DMS114 treated with DMSO at 0.1 percent for 48 hours (cell line): Measurements from ENCODE around the gene PTPRG.

Experiments
- DNase-seq: peaks from one replicate; lab custom pipeline; 2025; ENCODE audit not compliant: unreplicated experiment; lab: John Stamatoyannopoulos, UW

The PTPRG gene

DNA sequence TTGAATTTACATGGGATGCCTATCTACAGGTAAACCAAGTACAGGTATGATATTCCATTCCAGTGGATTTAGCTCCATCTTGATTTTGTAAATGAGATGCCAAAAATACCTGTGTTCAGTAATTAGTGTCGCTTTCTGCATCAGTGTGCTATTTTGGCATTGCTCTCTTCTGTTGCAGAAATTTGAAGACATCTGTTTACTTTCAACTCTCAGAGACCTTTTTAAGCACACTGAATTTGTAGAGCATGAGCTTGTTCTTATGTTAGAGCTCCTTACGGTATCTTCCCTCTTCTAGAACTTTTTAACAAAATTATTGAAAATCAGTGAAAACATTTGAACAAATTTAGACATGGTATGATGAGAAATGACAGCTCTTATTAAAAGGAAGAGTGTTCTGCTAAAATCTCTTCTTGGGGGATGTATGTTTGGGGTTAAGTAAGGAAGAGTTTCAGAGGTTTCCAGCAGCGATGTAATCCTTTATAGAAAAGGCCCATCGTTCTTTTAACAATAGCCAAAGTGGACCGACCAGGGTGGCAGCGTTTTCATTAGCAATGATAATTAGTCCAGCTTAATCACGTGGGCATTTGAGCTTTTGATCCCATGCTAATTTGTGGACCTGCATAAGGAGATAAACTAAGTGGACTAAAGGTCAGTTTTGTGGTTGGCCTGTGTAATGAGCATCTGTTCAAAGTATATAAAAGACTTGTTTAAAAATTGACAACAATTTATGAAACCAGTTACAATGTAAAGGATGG lies 385.4 kb downstream of the PTPRG start:
- DNase-seq: no peak

DNA sequence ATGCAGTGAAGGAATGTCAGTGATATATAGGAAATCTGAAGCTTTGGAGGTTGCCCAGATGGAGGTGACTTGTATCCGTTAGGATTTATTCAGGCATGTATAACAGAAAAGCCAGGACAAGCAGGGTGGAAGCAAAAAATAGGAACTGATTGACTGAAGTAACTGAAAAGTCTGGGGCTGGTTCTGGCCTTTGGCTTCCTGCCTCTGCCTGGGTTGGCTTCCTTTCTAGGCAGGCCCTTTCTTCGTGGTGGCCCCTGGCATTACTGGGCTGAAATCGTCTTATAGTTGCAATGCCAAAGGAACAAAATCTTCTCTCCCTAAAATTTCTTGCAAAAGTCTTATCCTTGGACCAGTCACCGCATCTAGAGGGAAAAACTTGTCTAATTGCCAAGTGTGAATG lies 386.1 kb downstream of the PTPRG start:
- no peak for DNase-seq

DNA sequence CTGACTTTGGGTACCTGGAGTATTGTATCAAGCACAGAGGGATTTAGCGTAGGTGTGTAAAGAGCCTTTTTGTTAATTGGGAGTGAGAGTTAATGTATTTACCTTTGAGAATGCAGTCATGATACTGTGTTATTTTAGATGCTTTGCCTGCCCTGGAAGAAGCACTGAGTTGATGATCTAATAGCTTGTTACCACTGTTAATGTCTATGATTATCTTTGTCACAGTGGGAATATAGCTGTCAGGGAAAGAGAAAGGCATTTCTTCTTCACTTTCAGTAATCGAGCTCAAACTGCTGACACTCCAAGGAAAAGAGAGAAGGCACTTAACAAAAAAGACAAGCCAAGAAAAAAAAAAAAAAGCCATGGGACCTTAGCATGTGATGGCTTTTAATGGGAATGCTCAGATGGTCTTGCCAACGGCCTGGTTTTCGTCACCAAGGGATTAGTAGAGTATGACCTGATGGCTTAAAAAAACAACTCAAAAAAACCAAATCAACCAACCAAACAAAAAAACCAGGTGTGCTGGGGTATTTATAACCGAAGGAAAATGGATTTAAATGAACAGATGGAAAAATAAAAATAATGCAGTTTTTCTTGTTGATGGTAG lies 387.4 kb downstream of the PTPRG start:
- no peak for DNase-seq

DNA sequence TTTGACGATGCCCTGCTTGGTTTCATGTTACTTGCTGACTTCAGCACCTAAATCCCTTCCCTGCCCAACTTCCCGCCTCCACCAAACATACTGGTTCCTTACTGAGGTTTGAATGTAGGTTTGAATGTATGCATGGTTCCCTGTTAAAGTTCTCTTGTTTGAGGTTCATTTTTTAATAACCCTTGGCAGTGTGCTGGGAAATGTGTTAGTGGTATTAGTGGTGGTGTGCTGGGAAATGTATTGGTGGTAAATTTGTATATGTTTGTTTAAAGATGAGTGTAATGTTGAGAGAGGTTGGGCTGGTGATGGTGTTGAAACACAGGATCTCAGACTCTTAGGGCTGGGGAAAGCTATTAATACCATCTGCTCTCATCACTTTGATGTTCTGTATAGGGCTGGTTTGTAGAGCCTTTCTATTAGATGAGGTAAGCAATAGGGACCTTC lies 392.7 kb downstream of the PTPRG start:
- DNase-seq: no peak

DNA sequence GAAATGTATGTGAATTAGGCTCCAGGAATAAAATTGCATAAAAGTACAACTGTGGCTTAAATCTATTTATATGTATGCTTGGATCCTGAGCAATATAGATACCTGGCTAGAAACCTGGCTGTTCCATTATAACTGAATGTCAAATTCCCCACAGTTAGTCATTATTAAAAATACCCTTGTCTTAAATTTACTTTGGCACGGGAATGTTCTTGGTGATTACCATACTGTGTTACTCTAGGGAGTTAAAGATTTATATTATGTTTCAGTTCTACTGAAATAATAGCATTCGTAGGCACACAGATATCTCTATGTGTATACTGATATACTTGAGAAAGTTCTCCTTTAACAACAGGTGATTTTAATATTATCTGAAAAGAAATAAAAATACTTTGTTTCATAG lies 394.1 kb downstream of the PTPRG start:
- DNase-seq: no peak

DNA sequence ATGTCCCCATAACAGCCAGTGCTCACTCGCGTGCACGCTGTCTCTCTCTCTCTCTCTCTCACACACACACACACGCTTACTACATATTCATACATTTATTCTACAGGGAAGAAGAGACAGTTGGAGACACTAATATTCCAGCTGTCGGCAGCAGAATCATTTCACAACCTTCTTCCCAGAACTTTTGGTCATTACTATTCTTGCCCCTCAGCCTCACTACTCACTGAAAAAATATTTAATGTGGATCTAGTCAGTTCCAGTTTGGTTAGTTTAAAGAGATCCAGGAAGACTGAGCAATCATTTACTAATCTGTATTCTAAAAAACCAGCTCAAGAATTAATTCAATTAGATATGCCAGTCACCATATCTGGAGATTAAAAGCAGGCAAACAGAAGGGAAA lies 394.9 kb downstream of the PTPRG start:
- no peak for DNase-seq

DNA sequence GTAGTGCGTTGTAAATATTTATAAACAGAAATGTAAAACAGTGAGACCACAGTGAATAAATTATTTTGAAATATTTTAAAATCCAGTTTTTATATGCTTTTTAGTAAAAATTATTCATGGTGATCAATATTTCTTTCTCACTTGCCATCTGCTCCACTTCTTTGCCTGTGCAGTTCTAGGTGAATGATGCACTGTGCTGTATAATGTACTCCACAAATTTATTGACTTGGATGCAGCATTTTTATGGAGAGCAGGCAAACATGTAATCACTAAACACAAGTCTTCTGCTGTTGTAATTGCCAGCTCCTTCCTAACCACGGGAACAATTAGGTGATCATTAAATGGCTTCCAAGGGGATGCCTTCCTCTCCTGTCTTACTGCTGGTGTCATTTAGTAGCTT lies 395.9 kb downstream of the PTPRG start:
- no peak for DNase-seq

DNA sequence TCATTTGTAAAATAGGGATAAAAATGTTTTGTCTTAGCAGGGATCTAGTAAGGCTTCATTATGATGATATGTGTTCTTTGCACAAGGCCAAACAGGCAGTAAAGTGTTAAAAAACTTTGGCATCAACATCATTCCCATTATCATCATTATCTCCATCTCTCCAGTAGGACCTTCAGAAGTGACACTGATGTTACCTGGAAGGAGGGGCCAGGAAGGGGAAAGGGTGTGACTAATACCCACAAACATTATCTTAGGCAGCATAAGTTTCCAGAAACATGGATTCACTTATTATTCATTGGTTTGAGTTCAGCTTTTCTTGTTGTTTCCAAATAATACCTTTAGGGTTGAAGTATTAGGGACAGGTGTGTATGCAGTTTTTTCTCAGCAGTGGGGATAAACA lies 399.6 kb downstream of the PTPRG start:
- DNase-seq: no peak

DNA sequence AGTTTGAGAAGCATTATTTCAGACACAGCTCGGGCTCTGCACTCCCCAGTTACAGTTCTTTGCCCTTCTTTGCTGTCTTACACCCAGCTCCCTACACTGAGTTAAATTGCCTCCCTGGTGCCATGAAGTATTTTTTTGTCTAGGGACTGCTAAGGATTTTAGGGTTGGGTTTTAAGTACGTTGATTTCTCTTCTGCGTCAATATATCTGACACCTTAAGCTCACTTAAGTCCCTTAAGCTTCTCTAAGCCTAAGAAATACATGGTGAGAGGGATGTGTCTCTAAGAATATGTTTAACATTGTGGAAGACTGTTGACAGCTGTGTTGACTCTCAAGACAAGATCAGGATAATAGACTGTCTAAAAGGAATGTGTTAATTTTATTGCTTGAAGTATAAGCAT lies 400.5 kb downstream of the PTPRG start:
- no peak for DNase-seq

DNA sequence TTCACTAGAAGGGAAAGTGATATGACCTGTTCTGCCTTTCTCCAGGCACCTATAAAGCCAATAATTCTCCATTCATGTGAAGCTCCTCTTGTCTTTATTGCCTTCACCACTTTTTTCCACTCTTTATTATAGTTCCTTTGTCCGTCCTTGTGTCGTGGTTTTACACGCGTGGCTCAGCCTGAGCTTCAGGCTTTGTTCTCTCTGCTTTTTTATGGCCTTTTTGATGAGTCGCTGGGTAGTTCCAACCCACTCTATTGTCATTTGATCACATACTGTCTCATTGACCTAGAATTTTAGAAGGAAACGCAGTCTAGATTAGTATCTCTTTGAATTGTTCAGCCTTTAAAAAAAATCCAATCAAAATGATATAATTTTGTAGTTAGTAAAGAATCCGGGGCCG lies 403.2 kb downstream of the PTPRG start:
- no peak for DNase-seq

DNA sequence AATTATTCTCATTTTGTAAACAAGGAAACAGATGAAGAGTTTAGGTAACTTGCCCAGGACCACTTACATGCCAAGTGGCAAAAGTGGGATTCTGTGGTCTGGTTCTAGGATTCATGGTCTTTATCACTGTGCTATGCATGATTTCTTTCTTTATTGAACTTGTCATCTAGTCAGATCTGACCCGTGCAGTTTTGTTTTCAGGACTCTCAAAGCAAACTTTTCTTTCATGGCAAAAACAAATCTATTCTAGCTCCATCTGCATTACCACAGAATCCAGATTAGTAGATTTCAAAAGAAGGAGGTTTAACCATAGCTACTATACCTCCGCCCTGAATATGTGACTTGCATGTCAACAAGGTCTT lies 404.4 kb downstream of the PTPRG start:
- no peak for DNase-seq

DNA sequence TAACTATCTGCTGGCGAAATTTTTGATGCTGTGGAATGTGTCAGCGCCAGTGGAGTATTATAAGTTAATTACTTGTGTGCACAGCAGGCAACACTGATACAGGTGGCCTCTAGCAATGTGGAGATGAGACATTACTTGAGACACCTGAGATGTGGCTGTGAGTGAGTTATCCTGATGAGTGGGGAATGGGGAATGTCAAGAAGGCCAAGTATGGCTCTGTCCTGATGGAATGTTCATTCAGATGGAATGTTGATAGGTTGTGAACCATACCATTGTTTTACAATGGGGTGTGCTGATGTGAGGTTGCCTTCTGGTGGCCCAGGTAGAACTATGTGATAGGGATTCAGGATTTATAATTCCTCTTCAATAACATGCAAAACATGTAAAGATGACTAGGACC lies 404.8 kb downstream of the PTPRG start:
- no peak for DNase-seq

DNA sequence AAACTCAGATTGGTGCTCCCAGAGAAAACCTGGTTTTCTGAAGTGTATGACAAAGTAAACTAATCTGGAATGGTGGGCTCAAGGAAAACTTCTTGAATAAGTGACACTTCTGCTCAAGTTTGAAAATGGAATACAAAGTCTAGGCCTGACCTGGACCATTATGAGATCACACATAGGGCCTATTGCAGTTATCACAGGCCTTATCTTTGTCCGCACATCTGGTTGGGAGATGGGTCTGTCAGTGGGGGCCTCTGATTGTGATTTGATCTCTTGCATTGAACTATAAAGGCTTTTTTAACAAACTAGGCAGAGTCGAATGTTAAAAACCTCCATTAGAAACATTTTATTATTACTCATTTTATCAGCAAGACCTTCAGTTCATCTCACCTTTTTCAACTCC lies 405.6 kb downstream of the PTPRG start:
- DNase-seq: no peak

DNA sequence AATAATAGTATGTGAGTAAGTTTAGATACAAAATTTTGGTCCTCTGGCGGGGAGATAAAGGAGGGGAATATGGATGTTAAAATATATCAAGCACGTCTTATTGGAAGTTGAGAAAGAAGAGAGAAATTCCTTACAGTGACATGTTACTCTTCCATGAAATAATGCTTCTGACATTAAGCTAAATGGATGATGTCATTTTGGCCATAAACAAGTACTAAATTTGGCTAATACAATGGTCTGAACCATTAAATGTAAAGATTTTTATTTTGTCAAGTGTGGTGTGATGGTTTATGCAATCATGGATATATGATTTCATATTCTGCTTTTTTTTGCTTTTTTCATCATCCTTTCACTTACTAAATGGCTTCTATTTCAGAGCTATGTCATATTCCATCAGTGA lies 406.6 kb downstream of the PTPRG start:
- no peak for DNase-seq

DNA sequence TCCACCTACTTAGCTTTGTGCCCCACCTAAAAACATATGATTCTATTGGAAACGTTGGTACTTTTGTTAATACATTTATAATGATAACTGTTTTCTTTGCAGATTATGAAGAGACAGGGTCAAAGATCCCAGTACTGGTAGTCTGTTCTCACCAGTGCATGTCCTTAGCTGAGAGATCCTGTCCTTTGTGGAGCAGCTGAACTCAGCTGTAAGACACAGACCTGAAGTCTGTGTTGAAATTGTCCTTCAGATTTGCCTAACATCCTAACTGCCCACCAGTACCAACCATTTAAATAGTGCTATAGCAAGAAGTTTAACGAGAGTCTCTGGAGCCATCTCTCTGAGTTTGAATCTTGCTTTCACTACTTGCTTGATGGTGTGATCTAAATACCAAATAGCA lies 413.3 kb downstream of the PTPRG start:
- DNase-seq: no peak

DNA sequence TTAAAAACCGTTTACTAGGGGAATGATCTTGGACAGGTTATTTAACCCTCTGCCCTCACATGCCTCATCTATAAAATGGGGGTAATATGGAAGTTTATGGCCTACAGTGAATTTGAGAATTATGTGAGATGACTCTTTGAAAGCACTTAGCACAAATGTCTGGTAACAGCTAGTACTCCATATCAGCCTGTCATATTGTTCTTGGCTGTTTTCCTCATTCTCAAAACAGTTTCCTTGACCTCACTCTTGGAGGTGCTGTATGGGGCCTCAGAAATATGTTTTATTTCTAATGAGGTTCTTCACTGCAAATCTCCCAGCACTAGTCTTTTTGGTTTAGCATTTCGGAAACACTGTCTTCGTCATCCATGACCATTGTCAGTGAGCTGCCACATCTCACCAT lies 413.8 kb downstream of the PTPRG start:
- DNase-seq: no peak

DNA sequence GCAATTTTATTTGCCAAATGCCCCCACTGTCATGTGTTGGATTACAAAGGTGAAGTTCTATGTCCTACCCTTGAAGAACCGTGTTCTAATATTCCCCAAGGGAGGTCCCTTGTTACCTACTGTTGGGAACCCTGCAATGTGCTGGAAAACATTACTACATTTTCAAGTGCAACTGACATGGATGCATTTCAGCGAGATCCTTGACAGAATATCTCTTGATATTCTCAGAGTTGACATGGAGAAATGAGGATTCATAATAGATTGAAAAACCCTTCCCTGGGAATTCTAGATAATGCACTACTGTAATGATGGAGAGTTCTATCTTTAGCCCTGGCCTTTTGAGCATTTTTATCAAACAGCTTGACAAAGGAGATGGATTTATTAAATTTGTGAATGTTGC lies 414.6 kb downstream of the PTPRG start:
- DNase-seq: no peak

DNA sequence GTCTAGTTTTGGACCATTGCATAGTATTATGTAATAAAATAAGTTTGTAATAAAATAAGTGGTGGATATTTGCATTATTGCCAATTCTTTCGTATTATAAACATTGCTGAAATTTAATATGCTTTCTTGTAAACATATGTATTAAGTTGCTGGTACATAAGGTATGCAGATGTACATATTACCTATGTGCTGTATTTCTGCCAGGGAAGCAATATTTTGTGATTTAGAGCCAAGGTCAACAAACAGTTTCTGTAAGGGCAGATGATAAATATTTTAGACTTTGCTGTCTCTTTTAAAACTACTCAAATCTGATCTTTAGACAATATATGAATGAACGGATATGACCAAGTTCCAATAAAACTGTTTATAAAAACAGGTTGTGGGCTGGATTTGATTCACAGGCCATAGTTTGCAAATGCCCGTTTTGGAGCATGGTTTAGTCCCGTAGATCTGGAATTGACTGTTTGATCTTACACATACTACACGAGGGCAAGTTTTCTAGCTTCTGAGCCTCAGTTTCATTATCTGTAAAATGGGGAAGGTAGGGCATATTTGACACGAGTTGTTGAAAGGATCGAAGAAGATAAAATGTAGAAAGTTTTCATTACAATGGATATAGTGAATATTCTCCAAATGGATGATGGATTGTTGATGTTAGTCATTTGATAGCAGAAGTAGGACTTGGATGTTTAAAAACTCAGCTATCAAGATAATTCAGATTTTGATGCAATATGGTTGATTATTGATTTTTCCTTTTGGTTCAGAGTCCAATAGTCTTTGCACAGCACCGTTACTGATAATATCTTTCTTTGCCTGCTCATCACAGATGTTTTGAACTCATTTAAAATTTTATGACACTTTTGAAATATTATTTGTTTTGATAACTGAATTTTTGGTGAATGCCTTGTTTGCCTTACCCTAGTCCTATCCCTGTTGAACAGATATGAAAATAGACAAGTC lies 417.4 kb downstream of the PTPRG start:
- no peak for DNase-seq

DNA sequence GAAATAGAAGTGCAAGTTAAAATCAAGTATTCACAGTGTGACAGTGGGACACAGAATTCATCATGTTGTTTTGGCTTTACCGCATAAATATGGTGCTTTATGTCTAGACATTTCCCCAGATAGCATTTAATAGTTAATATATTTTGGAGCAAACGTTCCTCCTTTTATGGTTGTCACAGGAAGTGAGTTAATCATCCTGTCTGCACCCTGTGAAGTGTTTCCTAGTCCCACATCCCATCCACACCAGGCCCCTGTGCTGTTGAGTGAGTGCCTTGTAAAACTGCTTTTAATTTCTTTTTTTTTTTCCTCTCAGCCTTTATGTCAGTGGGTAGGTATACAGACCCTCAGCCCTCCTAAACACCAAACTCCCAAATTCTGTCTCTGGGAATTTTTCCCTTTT lies 418.3 kb downstream of the PTPRG start:
- no peak for DNase-seq

DNA sequence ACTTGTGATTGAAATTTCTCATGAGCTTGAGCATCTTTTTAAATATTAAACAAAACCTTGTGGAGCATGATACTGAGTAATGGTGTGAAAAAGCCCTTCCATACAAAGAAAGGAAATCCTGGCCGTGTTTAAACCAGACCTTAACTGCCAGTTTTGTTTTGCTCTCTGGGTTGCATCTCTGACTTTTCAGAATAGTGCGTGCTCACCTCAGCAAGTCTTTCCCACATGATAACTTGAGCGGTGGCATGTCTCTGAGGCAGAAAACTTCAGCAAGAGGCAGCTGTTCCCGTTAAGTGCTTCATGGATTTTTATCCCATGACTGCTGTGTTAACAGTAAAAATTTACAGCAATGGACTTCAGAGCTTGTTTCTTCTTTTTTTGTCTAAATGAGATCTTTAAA lies 418.7 kb downstream of the PTPRG start:
- no peak for DNase-seq

DNA sequence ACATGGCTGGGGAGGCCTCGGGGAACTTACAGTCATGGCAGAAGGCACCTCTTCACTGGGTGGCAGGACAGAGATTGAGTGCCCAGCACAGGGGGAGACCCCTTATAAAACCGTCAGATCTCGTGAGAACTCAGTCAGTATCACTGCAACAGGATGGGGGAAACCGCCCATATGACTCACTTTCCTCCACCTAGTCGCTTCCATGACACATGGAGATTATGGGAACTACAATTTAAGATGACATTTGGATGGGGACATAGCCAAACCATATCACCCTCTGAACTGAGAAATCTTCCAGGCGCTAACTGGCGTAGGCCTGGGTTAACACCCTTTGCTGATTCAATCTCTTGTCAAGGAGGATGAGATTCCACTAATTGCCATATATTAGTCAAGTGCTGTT lies 419.7 kb downstream of the PTPRG start:
- DNase-seq: no peak

DNA sequence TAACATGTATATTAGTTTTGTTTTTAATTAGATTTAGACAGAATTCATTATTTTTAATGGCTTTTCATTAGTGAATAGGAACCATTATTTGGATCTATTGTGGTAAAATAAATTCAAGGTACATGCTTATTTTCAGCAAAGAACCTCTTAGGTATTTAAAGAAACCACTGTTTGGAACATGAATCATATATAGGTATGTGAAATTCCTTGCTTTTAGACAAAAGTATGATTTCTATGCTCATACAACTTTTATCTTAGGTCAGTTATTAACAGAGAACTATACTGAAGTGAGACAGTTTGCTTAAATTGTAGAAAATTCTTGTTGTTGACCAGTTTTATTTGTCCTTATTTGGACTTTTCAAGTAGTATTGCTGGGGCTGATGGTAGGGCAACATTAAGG lies 422.1 kb downstream of the PTPRG start:
- no peak for DNase-seq
